HG03354 (cell line): ENCODE results near the gene GUCA2B.

Experiments used
- ATAC-seq: cut with Tn5 transposase; IDR thresholded peaks from one replicate; pipeline ENCODE4 v1.9.1; 2021; ENCODE audit warnings: mild to moderate bottlenecking; ENCODE audit not compliant: unreplicated experiment, poor library complexity, severe bottlenecking

Gene GUCA2B

GRCh38 chr1:42141978-42142377 is 11.2 kb upstream of the GUCA2B start:
- no peak for ATAC-seq

- ATAC-seq, result no peak
Observed at GRCh38 chr1:42142894-42143675, 10.1 kb upstream of the GUCA2B start.

GRCh38 chr1:42143896-42144710 is 9.1 kb upstream of the GUCA2B start:
- no peak for ATAC-seq

- no peak for ATAC-seq
Observed at GRCh38 chr1:42144711-42145388, 8.4 kb upstream of the GUCA2B start.

- ATAC-seq, result no peak
Observed at GRCh38 chr1:42145389-42145716, 7.9 kb upstream of the GUCA2B start.

GRCh38 chr1:42145764-42146625 is 7.2 kb upstream of the GUCA2B start:
- ATAC-seq, result no peak

GRCh38 chr1:42146626-42147320 is 6.4 kb upstream of the GUCA2B start:
- peak; percentile 49 for ATAC-seq

GRCh38 chr1:42148166-42148565 is 5.0 kb upstream of the GUCA2B start:
- ATAC-seq, result no peak

GRCh38 chr1:42150651-42151050 is 2.6 kb upstream of the GUCA2B start:
- no peak for ATAC-seq

- ATAC-seq, result no peak
Observed at GRCh38 chr1:42152119-42152518, 1.1 kb upstream of the GUCA2B start.

- no peak for ATAC-seq
Observed at GRCh38 chr1:42153624-42154023, 414 bp downstream of the GUCA2B start.

- ATAC-seq, result no peak
Observed at GRCh38 chr1:42154685-42155084, 1.5 kb downstream of the GUCA2B start.

GRCh38 chr1:42155362-42155761 is 2.2 kb downstream of the GUCA2B start:
- no peak for ATAC-seq

- no peak for ATAC-seq
Observed at GRCh38 chr1:42157667-42158066, 4.5 kb downstream of the GUCA2B start.

GRCh38 chr1:42158189-42158588 is 5.0 kb downstream of the GUCA2B start:
- ATAC-seq, result no peak

- ATAC-seq, result no peak
Observed at GRCh38 chr1:42162181-42162580, 9.0 kb downstream of the GUCA2B start.

GRCh38 chr1:42163114-42163513 is 9.9 kb downstream of the GUCA2B start:
- no peak for ATAC-seq

GRCh38 chr1:42163536-42164503 is 10.6 kb downstream of the GUCA2B start:
- no peak for ATAC-seq
